ENCODE data around the gene CSAG3.
"Not testable (repeated sequence)": the region's sequence is repeated elsewhere in the genome, so short reads cannot be mapped to it uniquely, and the experiment has no call there.

CSAG3 gene

GRCh38 chrX:152761582-152761981 is 2.6 kb downstream of the CSAG3 start:
- DNase-seq; H3K27me3 ChIP-seq (replicated peaks in 2 of 5; ENCODE audit: control insufficient read depth in 4 of 5, insufficient read depth in 5 of 5, low read length in 4 of 5); H3K27ac ChIP-seq (ENCODE audit: insufficient read depth in 1 of 2, low read depth in 1 of 2, low read length in 2 of 2, poor library complexity in 1 of 2, severe bottlenecking in 2 of 2); H3K4me1 ChIP-seq (ENCODE audit: control extremely low read depth in 1 of 4, control insufficient read depth in 4 of 4, insufficient read depth in 4 of 4, low read length in 3 of 4); POLR2A ChIA-PET; H3K4me3 ChIP-seq (ENCODE audit: control insufficient read depth in 1 of 7, extremely low read depth in 1 of 7, insufficient read depth in 4 of 7, low read depth in 2 of 7, low read length in 6 of 7); H3K36me3 ChIP-seq (ENCODE audit: control insufficient read depth in 4 of 4, insufficient read depth in 4 of 4, low read length in 3 of 4); H3K9me3 ChIP-seq (ENCODE audit: control extremely low read depth in 1 of 5, control insufficient read depth in 4 of 5, insufficient read depth in 2 of 5, low read depth in 1 of 5, low read length in 4 of 5); CTCF ChIA-PET: not testable (repeated sequence)
- no CpG with 5 or more reads among the region's 7 CpGs for WGBS (ENCODE audit: insufficient coverage)

GRCh38 chrX:152766562-152766961 is 7.5 kb downstream of the CSAG3 start:
- DNase-seq; POLR2A ChIA-PET; H3K36me3 ChIP-seq (ENCODE audit: control insufficient read depth in 4 of 4, insufficient read depth in 4 of 4, low read length in 3 of 4); H3K27ac ChIP-seq (ENCODE audit: insufficient read depth in 1 of 2, low read depth in 1 of 2, low read length in 2 of 2, poor library complexity in 1 of 2, severe bottlenecking in 2 of 2); H3K4me1 ChIP-seq (ENCODE audit: control extremely low read depth in 1 of 4, control insufficient read depth in 4 of 4, insufficient read depth in 4 of 4, low read length in 3 of 4); CTCF ChIA-PET; H3K27me3 ChIP-seq (replicated peaks in 2 of 5; ENCODE audit: control insufficient read depth in 4 of 5, insufficient read depth in 5 of 5, low read length in 4 of 5); H3K9me3 ChIP-seq (ENCODE audit: control extremely low read depth in 1 of 5, control insufficient read depth in 4 of 5, insufficient read depth in 2 of 5, low read depth in 1 of 5, low read length in 4 of 5); H3K4me3 ChIP-seq (ENCODE audit: control insufficient read depth in 1 of 7, extremely low read depth in 1 of 7, insufficient read depth in 4 of 7, low read depth in 2 of 7, low read length in 6 of 7): not testable (repeated sequence)
- WGBS (ENCODE audit: insufficient coverage), result 84% methylated on average over 6 of the region's 9 CpGs

- H3K4me3 ChIP-seq (ENCODE audit: control insufficient read depth in 1 of 7, extremely low read depth in 1 of 7, insufficient read depth in 4 of 7, low read depth in 2 of 7, low read length in 6 of 7); H3K4me1 ChIP-seq (ENCODE audit: control extremely low read depth in 1 of 4, control insufficient read depth in 4 of 4, insufficient read depth in 4 of 4, low read length in 3 of 4); DNase-seq; CTCF ChIA-PET; POLR2A ChIA-PET; H3K27ac ChIP-seq (ENCODE audit: insufficient read depth in 1 of 2, low read depth in 1 of 2, low read length in 2 of 2, poor library complexity in 1 of 2, severe bottlenecking in 2 of 2); H3K27me3 ChIP-seq (replicated peaks in 2 of 5; ENCODE audit: control insufficient read depth in 4 of 5, insufficient read depth in 5 of 5, low read length in 4 of 5); H3K36me3 ChIP-seq (ENCODE audit: control insufficient read depth in 4 of 4, insufficient read depth in 4 of 4, low read length in 3 of 4); H3K9me3 ChIP-seq (ENCODE audit: control extremely low read depth in 1 of 5, control insufficient read depth in 4 of 5, insufficient read depth in 2 of 5, low read depth in 1 of 5, low read length in 4 of 5): not testable (repeated sequence)
- WGBS (ENCODE audit: insufficient coverage), result no CpG with 5 or more reads among the region's 29 CpGs
Observed at GRCh38 chrX:152769549-152770289, 10.7 kb downstream of the CSAG3 start, which contains the start of gene MAGEA6. Gene MAGEA6, minus strand, starts transcription at chrX:152769689. Its CDS starts 2,039 bp downstream, at chrX:152767650.

- H3K4me3 ChIP-seq (ENCODE audit: control insufficient read depth in 1 of 7, extremely low read depth in 1 of 7, insufficient read depth in 4 of 7, low read depth in 2 of 7, low read length in 6 of 7); POLR2A ChIA-PET; H3K9me3 ChIP-seq (ENCODE audit: control extremely low read depth in 1 of 5, control insufficient read depth in 4 of 5, insufficient read depth in 2 of 5, low read depth in 1 of 5, low read length in 4 of 5); CTCF ChIA-PET; H3K27ac ChIP-seq (ENCODE audit: insufficient read depth in 1 of 2, low read depth in 1 of 2, low read length in 2 of 2, poor library complexity in 1 of 2, severe bottlenecking in 2 of 2); DNase-seq; H3K4me1 ChIP-seq (ENCODE audit: control extremely low read depth in 1 of 4, control insufficient read depth in 4 of 4, insufficient read depth in 4 of 4, low read length in 3 of 4); H3K36me3 ChIP-seq (ENCODE audit: control insufficient read depth in 4 of 4, insufficient read depth in 4 of 4, low read length in 3 of 4); H3K27me3 ChIP-seq (replicated peaks in 2 of 5; ENCODE audit: control insufficient read depth in 4 of 5, insufficient read depth in 5 of 5, low read length in 4 of 5): not testable (repeated sequence)
- WGBS (ENCODE audit: insufficient coverage), result no CpG with 5 or more reads among the region's 3 CpGs
Observed at GRCh38 chrX:152787062-152787461, 28.0 kb downstream of the CSAG3 start.

- no CpG with 5 or more reads among the region's 1 CpG for WGBS (ENCODE audit: insufficient coverage)
- POLR2A ChIA-PET, result no interaction called here
- no peak overlapping the region for H3K4me3 ChIP-seq (ENCODE audit: control insufficient read depth in 1 of 7, extremely low read depth in 1 of 7, insufficient read depth in 4 of 7, low read depth in 2 of 7, low read length in 6 of 7)
Observed at GRCh38 chrX:152798945-152799344, 39.9 kb downstream of the CSAG3 start.

GRCh38 chrX:152806035-152806434 is 47.0 kb downstream of the CSAG3 start:
- CTCF ChIA-PET, result no interaction called here
- H3K4me1 ChIP-seq (ENCODE audit: control extremely low read depth in 1 of 4, control insufficient read depth in 4 of 4, insufficient read depth in 4 of 4, low read length in 3 of 4), result peaks cover 0 to 3% (median 0%) of the 10 kb centered on the region in 4 experiments
- no peaks in the 10 kb centered on the region for H3K36me3 ChIP-seq (ENCODE audit: control insufficient read depth in 4 of 4, insufficient read depth in 4 of 4, low read length in 3 of 4)
- H3K4me3 ChIP-seq (ENCODE audit: control insufficient read depth in 1 of 7, extremely low read depth in 1 of 7, insufficient read depth in 4 of 7, low read depth in 2 of 7, low read length in 6 of 7), result no peak overlapping the region
- H3K27ac ChIP-seq (ENCODE audit: insufficient read depth in 1 of 2, low read depth in 1 of 2, low read length in 2 of 2, poor library complexity in 1 of 2, severe bottlenecking in 2 of 2), result no peak overlapping the region
- no peak for DNase-seq
- POLR2A ChIA-PET, result no interaction called here
- H3K9me3 ChIP-seq (ENCODE audit: control extremely low read depth in 1 of 5, control insufficient read depth in 4 of 5, insufficient read depth in 2 of 5, low read depth in 1 of 5, low read length in 4 of 5), result no peaks in the 10 kb centered on the region
- WGBS (ENCODE audit: insufficient coverage), result 96% methylated on average over 4 of the region's 4 CpGs
- peaks cover 0 to 13% (median 0%) of the 10 kb centered on the region in 5 experiments for H3K27me3 ChIP-seq (replicated peaks in 2 of 5; ENCODE audit: control insufficient read depth in 4 of 5, insufficient read depth in 5 of 5, low read length in 4 of 5)

More at GRCh38 chrX:152798945-152799344, 39.9 kb downstream of the CSAG3 start:
- H3K27me3 ChIP-seq (replicated peaks in 2 of 5; ENCODE audit: control insufficient read depth in 4 of 5, insufficient read depth in 5 of 5, low read length in 4 of 5), result peaks cover 0 to 6% (median 0%) of the 10 kb centered on the region in 5 experiments
- H3K9me3 ChIP-seq (ENCODE audit: control extremely low read depth in 1 of 5, control insufficient read depth in 4 of 5, insufficient read depth in 2 of 5, low read depth in 1 of 5, low read length in 4 of 5), result no peaks in the 10 kb centered on the region
- no peaks in the 10 kb centered on the region for H3K36me3 ChIP-seq (ENCODE audit: control insufficient read depth in 4 of 4, insufficient read depth in 4 of 4, low read length in 3 of 4)
- CTCF ChIA-PET, result no interaction called here
- no peak for DNase-seq
- H3K4me1 ChIP-seq (ENCODE audit: control extremely low read depth in 1 of 4, control insufficient read depth in 4 of 4, insufficient read depth in 4 of 4, low read length in 3 of 4), result peaks cover 0 to 5% (median 0%) of the 10 kb centered on the region in 4 experiments
- H3K27ac ChIP-seq (ENCODE audit: insufficient read depth in 1 of 2, low read depth in 1 of 2, low read length in 2 of 2, poor library complexity in 1 of 2, severe bottlenecking in 2 of 2), result no peak overlapping the region

Measured in common myeloid progenitor, CD34-positive (primary cell).